ENCODE data around the gene GGCT.

Gene GGCT

GRCh38 chr7:30459591-30460245 lies 44.9 kb downstream of the GGCT start:
- DNase-seq, result no peak

GRCh38 chr7:30458311-30458710 lies 46.3 kb downstream of the GGCT start:
- no peak for DNase-seq

GRCh38 chr7:30453921-30454320 lies 50.7 kb downstream of the GGCT start:
- peak; percentile 10 for DNase-seq

GRCh38 chr7:30453016-30453415 lies 51.6 kb downstream of the GGCT start:
- DNase-seq, result no peak

- DNase-seq, result no peak
Observed at GRCh38 chr7:30452280-30452930, 52.2 kb downstream of the GGCT start.

- DNase-seq, result no peak
Observed at GRCh38 chr7:30451539-30452279, 52.9 kb downstream of the GGCT start.

GRCh38 chr7:30450983-30451497 lies 53.6 kb downstream of the GGCT start:
- no peak for DNase-seq

- no peak for DNase-seq
Observed at GRCh38 chr7:30450240-30450982, 54.2 kb downstream of the GGCT start.

- DNase-seq, result no peak
Observed at GRCh38 chr7:30448461-30449189, 56.0 kb downstream of the GGCT start.

GRCh38 chr7:30447466-30447865 lies 57.2 kb downstream of the GGCT start:
- DNase-seq, result no peak

Data from NCI-H69 (cell line).